Naive thymus-derived CD4-positive, alpha-beta T cell (primary cell): ENCODE results near the gene NT5DC2. TPM values are rescaled to one million over a fixed set of nuclear protein-coding genes. Genes with fewer than 3 reads are reported as not detected.

Experiments used
- ATAC-seq: fragments of 150-1000 bp; cut with Tn5 transposase; 2 replicates; pipeline ENCODE4 v1.10.0; 2021; ENCODE audit warnings: mild to moderate bottlenecking, moderate library complexity
- CTCF ChIA-PET: fragments of 350-600 bp; sonication (Branson Sonifier 250); formaldehyde crosslinking; loops from one replicate; lab custom pipeline; 2021; ENCODE audit warnings: antibody characterized with exemption; lab: Charles Lee
- POLR2A ChIA-PET: fragments of 350-600 bp; sonication (Branson Sonifier 250); formaldehyde crosslinking; loops from one replicate; lab custom pipeline; 2021; ENCODE audit warnings: antibody characterized with exemption, inconsistent platforms; lab: Charles Lee
- DNase-seq, 9 donors: peaks; one replicate each; pipeline versions ENCODE4 v3.0.0 to v3.0.0-alpha.2; 2020 to 2022; ENCODE audit warnings: mixed read lengths in 1 of 9
- H3K27ac ChIP-seq: one replicate; pipeline ENCODE4 v1.7.0; 2013; ENCODE audit warnings: mild to moderate bottlenecking, low read depth, low read length, moderate library complexity
- H3K27me3 ChIP-seq, 2 donors: one replicate each; pipeline ENCODE4 v1.7.0; 2013; ENCODE audit warnings: low read length in 2 of 2, mild to moderate bottlenecking in 2 of 2, moderate library complexity in 2 of 2; ENCODE audit not compliant: control insufficient read depth in 2 of 2, insufficient read depth in 2 of 2
- H3K36me3 ChIP-seq, 3 experiments: 1 replicate in 2 of 3; 2 replicates in 1 of 3; pipeline ENCODE4 v1.7.0; 2013; ENCODE audit warnings: low read length in 3 of 3, mild to moderate bottlenecking in 3 of 3, moderate library complexity in 1 of 3; ENCODE audit not compliant: insufficient read depth in 3 of 3, control insufficient read depth in 2 of 3
- H3K4me1 ChIP-seq, 2 donors: one replicate each; pipeline ENCODE4 v1.7.0; 2013; ENCODE audit warnings: low read length in 2 of 2, mild to moderate bottlenecking in 2 of 2, moderate library complexity in 1 of 2; ENCODE audit not compliant: control insufficient read depth in 2 of 2, insufficient read depth in 2 of 2
- H3K4me3 ChIP-seq: 2 replicates; pipeline ENCODE4 v1.7.0; 2013; ENCODE audit warnings: mild to moderate bottlenecking, low read length
- H3K9me3 ChIP-seq, 3 experiments: 1 replicate in 2 of 3; 2 replicates in 1 of 3; pipeline ENCODE4 v1.7.0; 2013; ENCODE audit warnings: low read length in 3 of 3; ENCODE audit not compliant: control insufficient read depth in 2 of 3
- H3K27ac Mint-ChIP-seq, 9 donors: one replicate each; pipeline ENCODE4 v1.8.0; 2020 to 2022; ENCODE audit warnings: mixed read lengths in 9 of 9, mild to moderate bottlenecking in 8 of 9, moderate library complexity in 5 of 9, inconsistent platforms in 2 of 9
- H3K27me3 Mint-ChIP-seq, 5 donors: one replicate each; pipeline ENCODE4 v1.8.0; 2021 to 2022; ENCODE audit warnings: mixed read lengths in 5 of 5, mild to moderate bottlenecking in 1 of 5
- H3K36me3 Mint-ChIP-seq, 5 donors: one replicate each; pipeline ENCODE4 v1.8.0; 2020 to 2022; ENCODE audit warnings: mixed read lengths in 5 of 5, mild to moderate bottlenecking in 3 of 5, inconsistent platforms in 1 of 5
- H3K4me1 Mint-ChIP-seq, 7 donors: one replicate each; pipeline ENCODE4 v1.8.0; 2020 to 2022; ENCODE audit warnings: mixed read lengths in 7 of 7, mild to moderate bottlenecking in 3 of 7, inconsistent platforms in 1 of 7
- H3K4me3 Mint-ChIP-seq, 10 donors: one replicate each; pipeline ENCODE4 v1.8.0; 2020 to 2022; ENCODE audit warnings: mild to moderate bottlenecking in 10 of 10, mixed read lengths in 10 of 10, moderate library complexity in 6 of 10, inconsistent platforms in 2 of 10
- H3K9me3 Mint-ChIP-seq, 11 donors: one replicate each; pipeline ENCODE4 v1.8.0; 2020 to 2022; ENCODE audit warnings: mixed read lengths in 11 of 11, mild to moderate bottlenecking in 4 of 11, inconsistent platforms in 1 of 11, moderate library complexity in 1 of 11
- intact Hi-C, 2 donors: fragments of 100-400 bp; cut with micrococcal nuclease; formaldehyde crosslinking; loops; one replicate each; pipeline ENCODE4 v1.15.1; 2023
- polyA plus RNA-seq, 2 donors: library from polyadenylated mRNA; unstranded; fragments of 300-500 nt; fragmentation: Illumina TruSeq; gene quantifications; one replicate each; pipeline ENCODE4 v1.2.3, GENCODE V29; 2021
- total RNA-seq, 6 experiments: library from RNA in 5 of 6; stranded (reverse) in 5 of 6; gene quantifications; 1 replicate in 5 of 6; 2 replicates in 1 of 6; pipeline ENCODE4 v1.2.3 and lab custom pipeline; 2021 to 2026

Gene NT5DC2
- total and polyA plus RNA-seq, 7 experiments from 2014 or later: 1.3 to 23.0 (median 3.1) TPM; not detected in 1

DNA sequence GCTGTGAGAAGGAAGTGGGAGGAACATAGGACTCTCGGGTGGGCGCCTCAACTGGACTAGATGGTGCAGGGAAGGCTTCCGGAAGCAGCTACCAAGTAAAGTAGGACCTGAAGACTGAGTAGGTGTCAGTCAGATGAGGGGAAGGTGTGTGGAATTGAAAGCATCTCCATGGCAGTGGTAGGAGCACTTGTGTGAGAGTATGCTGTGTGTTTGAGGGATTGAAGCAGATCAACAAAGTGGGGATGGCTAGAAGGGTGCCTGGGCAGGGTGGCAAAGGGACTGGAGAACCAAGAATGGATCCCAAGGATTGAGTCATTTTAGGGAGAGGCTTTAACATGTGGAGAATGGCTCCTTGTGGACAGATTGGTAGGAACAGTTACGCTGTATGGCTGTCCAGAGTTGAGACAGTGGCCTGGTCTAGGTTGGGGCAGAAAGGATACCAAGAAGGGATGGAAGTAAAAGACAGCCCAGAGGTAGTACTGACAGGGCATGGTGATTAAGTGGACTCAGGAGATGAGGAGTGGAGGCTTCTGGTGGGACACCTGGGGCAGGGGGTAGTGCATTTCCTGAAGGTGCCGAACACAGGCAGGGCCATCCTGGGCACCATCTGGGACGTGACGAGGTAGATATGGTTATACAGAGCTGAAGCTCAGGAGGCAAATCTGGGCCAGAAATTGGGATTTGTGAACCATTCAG lies 4.2 kb upstream of the NT5DC2 start:
- Mint-ChIP-seq H3K4me1 (peaks cover 27 to 67% (median 50%) of the 10 kb centered on the region in 7 donors), H3K27me3 (no peaks in the 10 kb centered on the region), H3K4me3 (peak overlapping the region; percentile 96 to 100 (median 99)), H3K27ac (peak overlapping the region; percentile 77 to 99 (median 98)), H3K36me3 (peaks cover 0 to 21% (median 8%) of the 10 kb centered on the region in 5 donors), H3K9me3 (peaks cover 0 to 3% (median 0%) of the 10 kb centered on the region in 11 donors)
- ChIA-PET CTCF (no interaction called here), POLR2A (interaction anchor here (1.0 kb wide), 1 partner anchor 15 kb away, joined by 3 read pairs; no protein-coding TSS in a partner anchor)
- Histone ChIP-seq H3K9me3 (no peaks in the 10 kb centered on the region), H3K4me1 (peaks cover 20 to 30% of the 10 kb centered on the region in 2 donors), H3K4me3 (peak overlapping the region; percentile 67), H3K36me3 (no peaks in the 10 kb centered on the region), H3K27ac (peak overlapping the region; percentile 85), H3K27me3 (no peaks in the 10 kb centered on the region)
- ATAC-seq (no peak), DNase-seq (no peak)
- intact Hi-C loops: loop anchor here (2.0 to 10.0 kb wide), 7 partner anchors 263 to 1037 kb away; partner anchors contain the start of genes DCAF1 (in 1 of the 2), POC1A (in 1 of the 2), RPL29 (in 1 of the 2) and WDR82 (in 1 of the 2)

GRCh38 chr3:52537165-52537620 lies 3.5 kb upstream of the NT5DC2 start:
- Histone ChIP-seq H3K9me3 (no peaks in the 10 kb centered on the region), H3K36me3 (no peaks in the 10 kb centered on the region), H3K27me3 (no peaks in the 10 kb centered on the region), H3K4me3 (peak overlapping the region; percentile 67), H3K27ac (peak overlapping the region; percentile 85), H3K4me1 (peaks cover 24 to 30% of the 10 kb centered on the region in 2 donors)
- peaks cover 30 to 67% (median 50%) of the 10 kb centered on the region in 7 donors for H3K4me1 Mint-ChIP-seq
- ChIA-PET CTCF (no interaction called here), POLR2A (interaction anchor here (1.0 kb wide), 1 partner anchor 15 kb away, joined by 3 read pairs; no protein-coding TSS in a partner anchor)
- DNase-seq: no peak
- intact Hi-C loops: loop anchor here (2.0 to 10.0 kb wide), 7 partner anchors 262 to 1036 kb away; partner anchors contain the start of genes DCAF1 (in 1 of the 2), POC1A (in 1 of the 2), RPL29 (in 1 of the 2) and WDR82 (in 1 of the 2)
- H3K9me3 Mint-ChIP-seq: peaks cover 0 to 3% (median 0%) of the 10 kb centered on the region in 11 donors
- no peak for ATAC-seq
- H3K4me3 Mint-ChIP-seq: peak overlapping the region; percentile 96 to 100 (median 99)
- no peaks in the 10 kb centered on the region for H3K27me3 Mint-ChIP-seq
- peaks cover 0 to 21% (median 8%) of the 10 kb centered on the region in 5 donors for H3K36me3 Mint-ChIP-seq
- peak overlapping the region; percentile 96 to 99 (median 98) for H3K27ac Mint-ChIP-seq

DNA sequence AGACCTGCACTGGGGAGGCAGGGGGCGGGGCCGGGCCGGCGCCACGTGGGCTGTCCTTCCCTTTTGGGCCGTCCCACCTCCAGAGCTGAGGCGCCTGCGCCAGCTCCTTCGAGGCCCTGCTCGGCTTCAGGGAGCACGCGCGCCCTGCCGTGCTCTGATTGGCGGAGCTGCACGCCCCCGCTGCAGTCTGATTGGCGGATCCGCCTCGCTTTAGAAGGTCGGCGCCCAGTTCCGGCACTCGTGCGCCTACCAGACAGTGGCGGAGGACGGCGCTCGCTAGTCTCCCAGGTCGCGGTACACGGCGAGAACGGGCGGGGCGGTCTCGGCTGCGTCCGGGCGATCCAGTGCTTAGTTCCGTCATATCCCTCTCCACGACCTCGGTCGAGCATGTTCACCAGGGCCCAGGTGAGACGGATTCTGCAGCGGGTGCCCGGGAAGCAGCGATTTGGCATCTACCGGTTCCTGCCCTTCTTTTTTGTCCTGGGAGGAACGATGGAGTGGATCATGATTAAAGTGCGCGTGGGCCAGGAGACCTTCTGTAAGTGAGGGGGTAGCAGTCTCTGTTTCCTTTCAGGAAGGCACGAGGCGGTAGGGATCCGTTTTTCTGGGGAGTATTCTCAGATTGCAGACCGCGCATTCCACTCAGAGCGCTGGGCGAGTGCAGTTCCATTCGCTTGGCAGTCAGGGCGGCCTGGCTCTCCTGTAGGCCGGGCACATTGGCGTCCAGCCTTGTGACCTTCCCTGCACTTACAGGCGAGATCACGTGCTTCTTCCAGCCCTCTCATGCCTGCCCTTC lies 2.9 kb upstream of the NT5DC2 start, which contains the start of gene UQCC5:
TSS of gene UQCC5 (plus strand) at position 237 of the 796 bp plus-strand sequence. CDS start at position 388, 151 bp downstream.
- peak; percentile 89 to 98 (median 97) for DNase-seq
- peak within 1 kb of the TSS; percentile 67 for H3K4me3 ChIP-seq
- no peaks in the 10 kb centered on the region for H3K36me3 ChIP-seq
- CTCF ChIA-PET: interaction anchor here (0.8 kb wide), 1 partner anchor 19 kb away, joined by 3 read pairs; no protein-coding TSS in a partner anchor
- no peaks in the 10 kb centered on the region for H3K27me3 Mint-ChIP-seq
- H3K4me1 ChIP-seq: peaks cover 24 to 30% of the 10 kb centered on the region in 2 donors
- no peaks in the 10 kb centered on the region for H3K27me3 ChIP-seq
- H3K4me3 Mint-ChIP-seq: peak within 1 kb of the TSS; percentile 96 to 100 (median 99)
- peaks cover 0 to 19% (median 8%) of the 10 kb centered on the region in 5 donors for H3K36me3 Mint-ChIP-seq
- peak within 1 kb of the TSS; percentile 96 to 99 (median 98) for H3K27ac Mint-ChIP-seq
- H3K4me1 Mint-ChIP-seq: peaks cover 29 to 66% (median 50%) of the 10 kb centered on the region in 7 donors
- peak within 1 kb of the TSS; percentile 85 for H3K27ac ChIP-seq
- intact Hi-C loops: loop anchor here (1.0 to 10.0 kb wide), 12 partner anchors 81 to 1036 kb away; partner anchors contain the start of genes NISCH (in 2 of the 2), PBRM1 (in 2 of the 2), SPCS1 (in 2 of the 2) and DCAF1 (in 1 of the 2)
- peaks cover 0 to 3% (median 0%) of the 10 kb centered on the region in 11 donors for H3K9me3 Mint-ChIP-seq
- POLR2A ChIA-PET: interaction anchor here (0.6 to 1.4 kb wide), 11 partner anchors 8 to 510 kb away, joined by 3 to 8 read pairs (median 3); partner anchors contain the start of gene SFMBT1
- peak; percentile 95 for ATAC-seq
- no peaks in the 10 kb centered on the region for H3K9me3 ChIP-seq

- H3K9me3 ChIP-seq: no peaks in the 10 kb centered on the region
- peak overlapping the region; percentile 96 to 100 (median 99) for H3K4me3 Mint-ChIP-seq
- peak overlapping the region; percentile 45 to 99 (median 98) for H3K27ac Mint-ChIP-seq
- H3K4me1 Mint-ChIP-seq: peaks cover 29 to 61% (median 50%) of the 10 kb centered on the region in 7 donors
- H3K27me3 Mint-ChIP-seq: no peaks in the 10 kb centered on the region
- H3K27ac ChIP-seq: peak overlapping the region; percentile 43
- H3K9me3 Mint-ChIP-seq: peaks cover 0 to 3% (median 0%) of the 10 kb centered on the region in 11 donors
- peaks cover 24 to 30% of the 10 kb centered on the region in 2 donors for H3K4me1 ChIP-seq
- no peak for ATAC-seq
- DNase-seq: no peak
- CTCF ChIA-PET: interaction anchor here (0.8 kb wide), 1 partner anchor 18 kb away, joined by 3 read pairs; no protein-coding TSS in a partner anchor
- H3K4me3 ChIP-seq: peak overlapping the region; percentile 30
- no peaks in the 10 kb centered on the region for H3K27me3 ChIP-seq
- H3K36me3 ChIP-seq: no peaks in the 10 kb centered on the region
- POLR2A ChIA-PET: interaction anchor here (0.6 to 1.4 kb wide), 10 partner anchors 9 to 510 kb away, joined by 3 to 8 read pairs (median 4); partner anchors contain the start of gene SFMBT1
- H3K36me3 Mint-ChIP-seq: peaks cover 0 to 19% (median 8%) of the 10 kb centered on the region in 5 donors
- intact Hi-C loops: loop anchor here (1.0 to 10.0 kb wide), 12 partner anchors 81 to 1035 kb away; partner anchors contain the start of genes NISCH (in 2 of the 2), PBRM1 (in 2 of the 2), SPCS1 (in 2 of the 2) and DCAF1 (in 1 of the 2)
These were observed 2.4 kb upstream of the NT5DC2 start for GRCh38 chr3:52536112-52536368.

DNA sequence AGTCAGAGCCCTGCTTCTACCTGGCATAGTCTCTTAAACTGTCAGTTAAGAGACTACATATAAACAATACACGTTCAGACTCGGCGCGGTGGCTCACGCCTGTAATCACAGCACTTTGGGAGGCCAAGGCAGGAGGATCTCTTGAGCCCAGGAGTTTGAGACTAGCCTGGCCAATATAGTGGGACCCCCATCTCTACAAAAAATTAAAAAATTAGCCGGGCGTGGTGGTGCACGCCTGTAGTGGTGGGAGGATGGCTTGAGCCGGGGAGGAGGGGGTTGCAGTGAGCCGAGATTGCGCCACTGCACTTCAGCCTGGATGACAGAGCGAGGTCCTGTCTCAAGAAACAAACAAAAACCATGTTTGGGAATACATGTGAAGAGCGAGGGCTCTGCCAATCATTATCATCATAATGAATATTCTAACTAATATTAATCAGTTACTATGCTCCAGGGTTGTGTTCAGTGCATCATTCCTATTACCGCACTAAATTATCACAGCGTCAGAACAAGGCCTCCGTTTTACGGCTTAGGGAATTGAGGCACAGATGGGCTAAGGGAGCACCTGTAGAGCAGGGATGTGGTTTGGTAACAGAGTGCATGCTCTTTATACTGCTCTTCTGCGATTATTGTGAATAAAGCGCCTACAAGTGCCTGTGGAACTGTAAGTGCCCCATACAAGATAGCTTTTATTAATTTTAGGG lies 1.9 kb upstream of the NT5DC2 start:
- intact Hi-C loops: loop anchor here (1.0 to 10.0 kb wide), 12 partner anchors 80 to 1035 kb away; partner anchors contain the start of genes NISCH (in 2 of the 2), PBRM1 (in 2 of the 2), SPCS1 (in 2 of the 2) and DCAF1 (in 1 of the 2)
- no peaks in the 10 kb centered on the region for H3K36me3 ChIP-seq
- Mint-ChIP-seq H3K4me3 (peak overlapping the region; percentile 96 to 100 (median 99)), H3K9me3 (peaks cover 0 to 3% (median 0%) of the 10 kb centered on the region in 11 donors), H3K36me3 (peaks cover 0 to 19% (median 8%) of the 10 kb centered on the region in 5 donors), H3K4me1 (peaks cover 29 to 56% (median 45%) of the 10 kb centered on the region in 7 donors), H3K27me3 (no peaks in the 10 kb centered on the region), H3K27ac (peak overlapping the region in 8 of 9 donors; percentile 45 to 99 (median 98))
- ChIA-PET CTCF (interaction anchor here (0.8 kb wide), 1 partner anchor 18 kb away, joined by 3 read pairs; no protein-coding TSS in a partner anchor), POLR2A (interaction anchor here (0.6 to 1.4 kb wide), 10 partner anchors 10 to 511 kb away, joined by 3 to 8 read pairs (median 4); partner anchors contain the start of gene SFMBT1)
- peak in 1 of 9 donors; percentile 20 for DNase-seq
- peak overlapping the region; percentile 30 for H3K4me3 ChIP-seq
- no peaks in the 10 kb centered on the region for H3K9me3 ChIP-seq
- ATAC-seq: no peak
- H3K4me1 ChIP-seq: peaks cover 24 to 30% of the 10 kb centered on the region in 2 donors
- H3K27ac ChIP-seq: peak overlapping the region; percentile 43
- H3K27me3 ChIP-seq: no peaks in the 10 kb centered on the region
